Parathyroid adenoma (tissue), 2 donors: ENCODE measurements around the gene STX16.

Experiments used
- H2AFZ ChIP-seq: fragments of 300-600 bp; sonication (generic); one replicate; pipeline ENCODE4 v1.7.0; 2017; ENCODE audit warnings: antibody characterized with exemption, mild to moderate bottlenecking
- H3K27ac ChIP-seq: fragments of 300-600 bp; sonication (generic); one replicate; pipeline ENCODE4 v1.7.0; 2017
- H3K27me3 ChIP-seq: fragments of 300-600 bp; sonication (generic); one replicate; pipeline ENCODE4 v1.7.0; 2017; ENCODE audit warnings: low read length; ENCODE audit not compliant: control insufficient read depth, insufficient read depth
- H3K36me3 ChIP-seq: fragments of 300-600 bp; sonication (generic); one replicate; pipeline ENCODE4 v1.7.0; 2017; ENCODE audit warnings: low read length; ENCODE audit not compliant: control insufficient read depth, insufficient read depth
- H3K4me1 ChIP-seq: fragments of 300-600 bp; sonication (generic); one replicate; pipeline ENCODE4 v1.7.0; 2017; ENCODE audit warnings: control low read depth
- H3K4me2 ChIP-seq: fragments of 300-600 bp; sonication (generic); one replicate; pipeline ENCODE4 v1.7.0; 2017; ENCODE audit warnings: low read length
- H3K4me3 ChIP-seq: fragments of 300-600 bp; sonication (generic); one replicate; pipeline ENCODE4 v1.7.0; 2017; ENCODE audit warnings: low read depth, low read length
- H3K79me2 ChIP-seq: fragments of 300-600 bp; sonication (generic); one replicate; pipeline ENCODE4 v1.7.0; 2017; ENCODE audit warnings: control low read depth
- H3K9ac ChIP-seq: fragments of 300-600 bp; sonication (generic); one replicate; pipeline ENCODE4 v1.7.0; 2017; ENCODE audit warnings: mild to moderate bottlenecking
- H3K9me3 ChIP-seq: fragments of 300-600 bp; sonication (generic); one replicate; pipeline ENCODE4 v1.7.0; 2017; ENCODE audit warnings: low read length; ENCODE audit not compliant: control insufficient read depth
- TF ChIP-seq, protein P1 (sequence below): fragments of 300-600 bp; sonication (generic); IDR thresholded peaks from one replicate; pipeline ENCODE4 v1.7.0; 2017; ENCODE audit warnings: antibody characterized with exemption, mild to moderate bottlenecking
- donor health status: primary hyperparathyroidism.

The STX16 gene

GRCh38 chr20:58634521-58635278 is 16.4 kb upstream of the STX16 start:
- Histone ChIP-seq H2AFZ (no peak overlapping the region), H3K27ac (no peak overlapping the region), H3K4me1 (no peaks in the 10 kb centered on the region), H3K27me3 (no peaks in the 10 kb centered on the region), H3K4me2 (no peak overlapping the region), H3K9me3 (no peaks in the 10 kb centered on the region), H3K79me2 (no peaks in the 10 kb centered on the region), H3K4me3 (no peak overlapping the region), H3K9ac (no peak overlapping the region), H3K36me3 (no peaks in the 10 kb centered on the region)
- TF ChIP-seq, protein P1, sequence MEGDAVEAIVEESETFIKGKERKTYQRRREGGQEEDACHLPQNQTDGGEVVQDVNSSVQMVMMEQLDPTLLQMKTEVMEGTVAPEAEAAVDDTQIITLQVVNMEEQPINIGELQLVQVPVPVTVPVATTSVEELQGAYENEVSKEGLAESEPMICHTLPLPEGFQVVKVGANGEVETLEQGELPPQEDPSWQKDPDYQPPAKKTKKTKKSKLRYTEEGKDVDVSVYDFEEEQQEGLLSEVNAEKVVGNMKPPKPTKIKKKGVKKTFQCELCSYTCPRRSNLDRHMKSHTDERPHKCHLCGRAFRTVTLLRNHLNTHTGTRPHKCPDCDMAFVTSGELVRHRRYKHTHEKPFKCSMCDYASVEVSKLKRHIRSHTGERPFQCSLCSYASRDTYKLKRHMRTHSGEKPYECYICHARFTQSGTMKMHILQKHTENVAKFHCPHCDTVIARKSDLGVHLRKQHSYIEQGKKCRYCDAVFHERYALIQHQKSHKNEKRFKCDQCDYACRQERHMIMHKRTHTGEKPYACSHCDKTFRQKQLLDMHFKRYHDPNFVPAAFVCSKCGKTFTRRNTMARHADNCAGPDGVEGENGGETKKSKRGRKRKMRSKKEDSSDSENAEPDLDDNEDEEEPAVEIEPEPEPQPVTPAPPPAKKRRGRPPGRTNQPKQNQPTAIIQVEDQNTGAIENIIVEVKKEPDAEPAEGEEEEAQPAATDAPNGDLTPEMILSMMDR, result no peak

GRCh38 chr20:58635279-58635665 is 15.8 kb upstream of the STX16 start:
- no peak overlapping the region for H2AFZ ChIP-seq
- H3K4me3 ChIP-seq, result no peak overlapping the region
- no peaks in the 10 kb centered on the region for H3K36me3 ChIP-seq
- no peaks in the 10 kb centered on the region for H3K4me1 ChIP-seq
- TF ChIP-seq, protein P1, result no peak
- no peaks in the 10 kb centered on the region for H3K79me2 ChIP-seq
- no peak overlapping the region for H3K9ac ChIP-seq
- H3K27ac ChIP-seq, result no peak overlapping the region
- H3K4me2 ChIP-seq, result no peak overlapping the region
- no peaks in the 10 kb centered on the region for H3K9me3 ChIP-seq
- H3K27me3 ChIP-seq, result no peaks in the 10 kb centered on the region

DNA sequence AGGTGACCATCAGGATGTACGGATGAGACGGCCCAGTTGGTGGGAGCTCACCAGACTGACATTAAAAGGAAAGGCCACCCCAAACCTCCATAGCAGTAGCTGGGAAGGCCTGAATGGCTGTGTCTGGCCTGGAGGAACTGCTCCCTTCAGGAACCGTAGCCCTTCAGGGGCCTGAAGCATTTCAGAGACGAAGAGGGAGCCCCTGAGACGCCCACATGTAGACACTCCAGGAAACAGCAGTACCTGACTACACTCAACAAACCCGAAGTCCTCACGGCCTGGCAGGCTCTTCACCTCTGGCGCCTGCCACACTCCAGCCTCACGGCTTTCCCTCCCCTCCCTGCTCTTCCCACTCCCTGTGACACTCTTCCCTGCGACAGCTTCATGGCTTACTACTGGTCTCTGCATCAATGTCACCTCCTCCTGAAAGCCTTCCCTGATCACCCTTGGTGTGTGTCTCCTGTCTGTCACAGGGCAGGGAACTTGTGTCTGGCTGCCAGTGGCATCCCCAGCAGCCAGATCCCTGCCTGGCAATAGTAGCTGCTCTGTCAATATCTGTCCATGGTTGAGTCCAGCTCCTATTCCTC is 14.6 kb upstream of the STX16 start:
- no peaks in the 10 kb centered on the region for H3K9me3 ChIP-seq
- H3K36me3 ChIP-seq, result no peaks in the 10 kb centered on the region
- TF ChIP-seq, protein P1, result no peak
- no peaks in the 10 kb centered on the region for H3K79me2 ChIP-seq
- no peak overlapping the region for H3K4me2 ChIP-seq
- no peak overlapping the region for H2AFZ ChIP-seq
- no peaks in the 10 kb centered on the region for H3K4me1 ChIP-seq
- no peaks in the 10 kb centered on the region for H3K27me3 ChIP-seq
- H3K27ac ChIP-seq, result no peak overlapping the region
- no peak overlapping the region for H3K4me3 ChIP-seq
- H3K9ac ChIP-seq, result no peak overlapping the region

DNA sequence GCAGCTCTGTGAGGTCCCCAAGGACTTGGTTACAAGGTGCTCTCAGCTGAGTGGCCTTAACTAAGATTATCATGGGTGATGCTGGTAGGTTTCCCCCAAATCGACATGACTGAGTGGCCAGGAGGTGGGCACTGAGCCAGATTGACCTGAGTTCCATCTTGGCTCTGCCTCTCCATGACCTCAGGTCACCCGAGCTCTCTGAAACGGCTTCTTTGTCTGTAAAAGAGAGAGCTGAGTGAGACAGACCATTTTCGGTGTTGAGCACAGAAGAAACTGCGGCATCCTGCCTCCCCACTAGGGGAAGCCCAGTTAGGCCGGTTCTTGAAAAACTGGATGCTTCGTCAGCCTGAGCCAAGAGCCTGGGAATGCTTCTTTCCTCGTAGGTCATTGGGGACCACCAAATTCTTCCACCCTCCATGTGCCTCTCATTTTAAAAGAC is 14.1 kb upstream of the STX16 start:
- no peaks in the 10 kb centered on the region for H3K79me2 ChIP-seq
- no peaks in the 10 kb centered on the region for H3K36me3 ChIP-seq
- H2AFZ ChIP-seq, result no peak overlapping the region
- no peak overlapping the region for H3K4me2 ChIP-seq
- H3K9ac ChIP-seq, result no peak overlapping the region
- no peaks in the 10 kb centered on the region for H3K4me1 ChIP-seq
- H3K9me3 ChIP-seq, result no peaks in the 10 kb centered on the region
- H3K4me3 ChIP-seq, result no peak overlapping the region
- no peaks in the 10 kb centered on the region for H3K27me3 ChIP-seq
- TF ChIP-seq, protein P1, result no peak
- no peak overlapping the region for H3K27ac ChIP-seq
